HepG2 (cell line): ENCODE measurements around the gene PPCS. TPM values are rescaled to one million over a fixed set of nuclear protein-coding genes. Genes with fewer than 3 reads are reported as not detected.
"Not testable (repeated sequence)": the region's sequence is repeated elsewhere in the genome, so short reads cannot be mapped to it uniquely, and the experiment has no call there.

Source experiments
- ATAC-seq: fragments of 200-7000 bp; cut with Tn5 transposase; 3 replicates; pipeline ENCODE4 v1.9.1; 2020; ENCODE audit warnings: mild to moderate bottlenecking, moderate library complexity
- BruUV-seq: library from RNA; stranded (reverse); fragments of 400-500 nt; replicated peaks from 2 replicates; lab custom pipeline; 2021; lab: Mats Ljungman, UMichigan
- CTCF ChIA-PET: fragments of 300-600 bp; formaldehyde crosslinking; extraction: SDS; loops from one replicate; lab custom pipeline; 2021; ENCODE audit warnings: low total read pairs, inconsistent platforms, low intra/inter-chr PET ratio; lab: Yijun Ruan, JAX
- POLR2A ChIA-PET: fragments of 350-600 bp; sonication (Branson Sonifier 250); formaldehyde crosslinking; loops from one replicate; lab custom pipeline; 2020; ENCODE audit warnings: antibody characterized with exemption, inconsistent platforms; lab: Yijun Ruan, JAX
- DNase-seq: peaks from one replicate; pipeline ENCODE4 v3.0.0-alpha.2; 2015; ENCODE audit warnings: low spot score
- FAIRE-seq: peaks from 3 replicates; lab custom pipeline; 2011; peaks lifted over from hg19 to GRCh38; lab: Jason Lieb, UNC
- H2AFZ ChIP-seq: one replicate; pipeline ENCODE4 v1.6.1; 2011; ENCODE audit warnings: low read length, inconsistent platforms
- H3K27ac ChIP-seq: fragments of 300-600 bp; 3 replicates; pipeline ENCODE4 v1.8.0; 2011; ENCODE audit warnings: mixed run types, mild to moderate bottlenecking, mixed read lengths, low read length, inconsistent platforms; ENCODE audit not compliant: insufficient read depth; ENCODE audit errors: extremely low read length
- H3K27me3 ChIP-seq, 2 experiments: fragments of 200-600 bp in 1 of 2; 2 replicates in 1 of 2; 3 replicates in 1 of 2; pipeline versions ENCODE4 v1.6.0 to v1.8.0; 2011; ENCODE audit warnings: low read length in 2 of 2, mild to moderate bottlenecking in 2 of 2, moderate library complexity in 2 of 2, inconsistent platforms in 1 of 2; ENCODE audit not compliant: insufficient read depth in 2 of 2, control insufficient read depth in 1 of 2
- H3K36me3 ChIP-seq, 2 experiments: fragments of 200-600 bp in 1 of 2; replicated peaks in 1 of 2; 2 replicates in 1 of 2; 3 replicates in 1 of 2; pipeline versions ENCODE4 v1.5.1 to v1.8.0; 2011; ENCODE audit warnings: low read length in 2 of 2, inconsistent platforms in 1 of 2; ENCODE audit not compliant: insufficient read depth in 2 of 2, control insufficient read depth in 1 of 2
- H3K4me1 ChIP-seq: 2 replicates; pipeline ENCODE4 v1.5.1; 2012; ENCODE audit warnings: low read length, inconsistent platforms; ENCODE audit not compliant: insufficient read depth
- H3K4me2 ChIP-seq: 2 replicates; pipeline ENCODE4 v1.6.0; 2011; ENCODE audit warnings: low read depth, low read length, inconsistent platforms
- H3K4me3 ChIP-seq, 3 experiments: fragments of 200-600 bp in 1 of 3; sonication (generic), shearing (Covaris generic) in 1 of 3; replicated peaks in 1 of 3; 2 replicates each; pipeline ENCODE4 v1.5.1; 2011 to 2016; ENCODE audit warnings: low read length in 3 of 3, inconsistent platforms in 2 of 3, low read depth in 2 of 3, mild to moderate bottlenecking in 2 of 3, control low read depth in 1 of 3, mixed read lengths in 1 of 3; ENCODE audit not compliant: insufficient read depth in 1 of 3
- H3K79me2 ChIP-seq: one replicate; pipeline ENCODE4 v1.6.1; 2011; ENCODE audit warnings: low read length, inconsistent platforms; ENCODE audit not compliant: insufficient read depth
- H3K9ac ChIP-seq: 2 replicates; pipeline ENCODE4 v1.6.0; 2011; ENCODE audit warnings: mild to moderate bottlenecking, low read depth, low read length, inconsistent platforms; ENCODE audit not compliant: insufficient read depth
- H3K9me3 ChIP-seq: 2 replicates; pipeline ENCODE4 v1.5.1; 2012; ENCODE audit warnings: mild to moderate bottlenecking, low read length
- H4K20me1 ChIP-seq: 2 replicates; pipeline ENCODE4 v1.6.0; 2011; ENCODE audit warnings: inconsistent platforms, mild to moderate bottlenecking, low read length, moderate library complexity; ENCODE audit not compliant: insufficient read depth
- BHLHE40 ChIP-seq: IDR thresholded peaks from 2 replicates; pipeline ENCODE4 v1.6.1; 2011; ENCODE audit warnings: low read length, improper control_type of control experiment
- FOSL2 ChIP-seq: sonication (generic); formaldehyde crosslinking; IDR thresholded peaks from 2 replicates; pipeline ENCODE4 v1.4.0; 2020; ENCODE audit warnings: missing genetic modification reagents
- KLF9 ChIP-seq: IDR thresholded peaks from 2 replicates; pipeline ENCODE4 v1.6.1; 2016; ENCODE audit warnings: low read depth
- MTERF4 ChIP-seq: sonication (generic); formaldehyde crosslinking; IDR thresholded peaks from 2 replicates; pipeline ENCODE4 v1.8.0; 2023; ENCODE audit warnings: mild to moderate bottlenecking, missing genetic modification reagents
- NR2F2 ChIP-seq: IDR thresholded peaks from 2 replicates; pipeline ENCODE4 v1.6.1; 2012; ENCODE audit warnings: low read depth, inconsistent platforms, borderline replicate concordance
- PAWR ChIP-seq: sonication (generic); formaldehyde crosslinking; IDR thresholded peaks from 2 replicates; pipeline ENCODE4 v1.4.0; 2020; ENCODE audit warnings: missing genetic modification reagents, mild to moderate bottlenecking, borderline replicate concordance
- ZBTB3 ChIP-seq: sonication (generic); formaldehyde crosslinking; IDR thresholded peaks from 2 replicates; pipeline ENCODE4 v1.4.0; 2020; ENCODE audit warnings: low read depth, mild to moderate bottlenecking, moderate library complexity, missing genetic modification reagents, borderline replicate concordance
- ZMYM3 ChIP-seq: sonication (generic); formaldehyde crosslinking; IDR thresholded peaks from 2 replicates; pipeline ENCODE4 v1.5.1; 2020; ENCODE audit warnings: mild to moderate bottlenecking, missing genetic modification reagents
- ZNF24 ChIP-seq: fragments of 450-650 bp; IDR thresholded peaks from 2 replicates; pipeline ENCODE4 v1.6.1; 2017; ENCODE audit warnings: antibody characterized with exemption, mild to moderate bottlenecking
- ZNF7 ChIP-seq: IDR thresholded peaks from 2 replicates; pipeline ENCODE4 v1.6.1; 2016; ENCODE audit warnings: missing biosample characterization, missing genetic modification reagents
- WGBS: methylation state at CpG from one replicate; pipeline ENCODE4 v1.1.6; 2017; ENCODE audit warnings: low lambda C conversion rate; 5-methylcytosine and 5-hydroxymethylcytosine counted together
- in situ Hi-C: cut with HindIII; loops from 2 replicates; pipeline ENCODE4 v1.10.0; 2017; ENCODE audit warnings: low pct_unique_long_range_greater_than_20kb; ENCODE audit not compliant: extremely low pct_ligation_motif_present
- intact Hi-C: fragments of 100-400 bp; cut with micrococcal nuclease; formaldehyde crosslinking; loops from one replicate; pipeline ENCODE4 v1.10.0; 2022; ENCODE audit not compliant: unreplicated experiment
- polyA plus RNA-seq, 8 experiments: library from polyadenylated mRNA; depleted of rRNA in 3 of 8; stranded (reverse) in 7 of 8; unstranded in 1 of 8; fragments of >200 nt; fragmentation: Illumina TruSeq in 4 of 8; extraction: Trizol in 4 of 8; gene quantifications; 2 replicates each; pipeline versions ENCODE4 v1.2.1 to v1.2.3, GENCODE V29; 2011 to 2016; ENCODE audit warnings: low read depth in 4 of 8, missing spikeins in 1 of 8, mixed read lengths in 1 of 8; ENCODE audit not compliant: insufficient read depth in 1 of 8
- total RNA-seq, 5 experiments: library from RNA; depleted of rRNA; stranded (reverse); fragments of >200 nt; fragmentation: Illumina TruSeq; extraction: Trizol; gene quantifications; 2 replicates each; pipeline ENCODE4 v1.2.3, GENCODE V29; 2016; ENCODE audit warnings: low read depth in 1 of 5
- TF ChIP-seq, protein P1 (sequence below): sonication (generic); formaldehyde crosslinking; IDR thresholded peaks from 2 replicates; pipeline ENCODE4 v1.4.0; 2020; ENCODE audit warnings: missing genetic modification reagents, borderline replicate concordance

Gene PPCS
- total and polyA plus RNA-seq, 2 of the 13 experiments (the other 11 are each of a cell fraction or from before 2014, with no cell fraction given) = 13.4 to 38.9 TPM

GRCh38 chr1:42490237-42490636 is 33.9 kb downstream of the PPCS start:
- in situ Hi-C loops (no loop called here), intact Hi-C loops (no loop called here)
- CTCF ChIA-PET = no interaction called here
- Histone ChIP-seq H2AFZ (no peak overlapping the region), H3K27me3 (no peaks in the 10 kb centered on the region), H3K4me1 (no peaks in the 10 kb centered on the region), H3K79me2 (no peaks in the 10 kb centered on the region), H3K4me2 (no peak overlapping the region), H3K9me3 (no peaks in the 10 kb centered on the region), H3K36me3 (no peaks in the 10 kb centered on the region), H4K20me1 (no peaks in the 10 kb centered on the region), H3K9ac (no peak overlapping the region), H3K4me3 (no peak overlapping the region), H3K27ac (no peak overlapping the region)
- TF ChIP-seq PAWR (no peak), BHLHE40 (no peak), NR2F2 (no peak), ZNF7 (no peak), FOSL2 (CRISPR knock-in tag) (no peak), ZNF24 (no peak), MTERF4 (CRISPR knock-in tag) (no peak), ZBTB3 (no peak), ZMYM3 (CRISPR knock-in tag) (no peak), KLF9 (no peak)
- TF ChIP-seq, protein P1, sequence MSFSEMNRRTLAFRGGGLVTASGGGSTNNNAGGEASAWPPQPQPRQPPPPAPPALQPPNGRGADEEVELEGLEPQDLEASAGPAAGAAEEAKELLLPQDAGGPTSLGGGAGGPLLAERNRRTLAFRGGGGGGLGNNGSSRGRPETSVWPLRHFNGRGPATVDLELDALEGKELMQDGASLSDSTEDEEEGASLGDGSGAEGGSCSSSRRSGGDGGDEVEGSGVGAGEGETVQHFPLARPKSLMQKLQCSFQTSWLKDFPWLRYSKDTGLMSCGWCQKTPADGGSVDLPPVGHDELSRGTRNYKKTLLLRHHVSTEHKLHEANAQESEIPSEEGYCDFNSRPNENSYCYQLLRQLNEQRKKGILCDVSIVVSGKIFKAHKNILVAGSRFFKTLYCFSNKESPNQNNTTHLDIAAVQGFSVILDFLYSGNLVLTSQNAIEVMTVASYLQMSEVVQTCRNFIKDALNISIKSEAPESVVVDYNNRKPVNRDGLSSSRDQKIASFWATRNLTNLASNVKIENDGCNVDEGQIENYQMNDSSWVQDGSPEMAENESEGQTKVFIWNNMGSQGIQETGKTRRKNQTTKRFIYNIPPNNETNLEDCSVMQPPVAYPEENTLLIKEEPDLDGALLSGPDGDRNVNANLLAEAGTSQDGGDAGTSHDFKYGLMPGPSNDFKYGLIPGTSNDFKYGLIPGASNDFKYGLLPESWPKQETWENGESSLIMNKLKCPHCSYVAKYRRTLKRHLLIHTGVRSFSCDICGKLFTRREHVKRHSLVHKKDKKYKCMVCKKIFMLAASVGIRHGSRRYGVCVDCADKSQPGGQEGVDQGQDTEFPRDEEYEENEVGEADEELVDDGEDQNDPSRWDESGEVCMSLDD = no peak
- WGBS = 91% methylated on average over 3 of the region's 3 CpGs
- POLR2A ChIA-PET = no interaction called here
- DNase-seq (no peak), FAIRE-seq (no peak), ATAC-seq (no peak)
- no TSS peak for BruUV-seq

- H3K4me3 ChIP-seq, H3K79me2 ChIP-seq, CTCF ChIA-PET, H3K36me3 ChIP-seq, DNase-seq, BruUV-seq, POLR2A ChIA-PET, H3K4me2 ChIP-seq, H2AFZ ChIP-seq, H3K9ac ChIP-seq, in situ Hi-C loops, intact Hi-C loops, H3K27ac ChIP-seq, H3K4me1 ChIP-seq, H3K27me3 ChIP-seq, H4K20me1 ChIP-seq, ATAC-seq, FAIRE-seq: not testable (repeated sequence)
- 85% methylated on average over 2 of the region's 11 CpGs for WGBS
- H3K9me3 ChIP-seq = peaks cover 31% of the 10 kb centered on the region
These were observed 45.7 kb downstream of the PPCS start for GRCh38 chr1:42502031-42502430.
